Vagina (tissue), 2 donors: ENCODE results near the gene SLC44A3.

Experiments used
- CTCF ChIP-seq, 3 experiments: fragments of 450-650 bp in 2 of 3; fragments of 200-600 bp in 1 of 3; sonication (generic) in 1 of 3; IDR thresholded peaks; one replicate each; pipeline ENCODE4 v1.5.1; 2017 to 2019; ENCODE audit warnings: antibody characterized with exemption in 3 of 3, mild to moderate bottlenecking in 2 of 3, moderate library complexity in 2 of 3
- POLR2A ChIP-seq, 2 donors: fragments of 450-650 bp; IDR thresholded peaks; one replicate each; pipeline ENCODE4 v1.6.1; 2017; ENCODE audit warnings: antibody characterized with exemption in 2 of 2, mild to moderate bottlenecking in 2 of 2, moderate library complexity in 2 of 2
- POLR2AphosphoS5 ChIP-seq, 2 donors: sonication (generic); formaldehyde crosslinking; IDR thresholded peaks; one replicate each; pipeline ENCODE4 v1.9.0; 2017; ENCODE audit warnings: antibody characterized with exemption in 2 of 2, mild to moderate bottlenecking in 2 of 2, low read depth in 1 of 2; ENCODE audit not compliant: insufficient read depth in 1 of 2

DNA sequence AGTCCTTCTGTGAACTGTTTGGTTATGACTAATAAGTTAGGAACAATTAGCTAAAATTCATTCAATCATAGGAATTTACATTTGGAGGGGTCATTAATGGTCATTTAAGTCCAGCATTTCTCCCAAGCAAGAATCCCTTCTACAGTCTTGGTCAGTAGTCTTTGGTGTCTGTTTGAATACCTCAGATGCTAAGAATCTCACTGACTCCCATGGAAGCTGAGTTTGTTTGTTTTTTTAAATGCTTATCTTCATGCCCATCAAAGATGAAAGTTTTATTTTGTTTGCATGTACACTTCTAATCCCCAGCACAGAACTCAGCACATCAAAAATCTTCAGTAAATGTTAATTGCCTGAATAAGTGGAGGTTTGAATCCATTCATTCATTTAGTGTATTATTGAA lies 41.3 kb upstream of the SLC44A3 start:
- TF ChIP-seq CTCF (IDR thresholded peaks at IDR 0.05) (no peak), POLR2AphosphoS5 (IDR thresholded peaks at IDR 0.05; ENCODE audit: insufficient read depth in 1 of 2, low read depth in 1 of 2) (no peak), POLR2A (IDR thresholded peaks at IDR 0.05) (no peak)
